ENCODE data around the gene ITM2C.

DNA sequence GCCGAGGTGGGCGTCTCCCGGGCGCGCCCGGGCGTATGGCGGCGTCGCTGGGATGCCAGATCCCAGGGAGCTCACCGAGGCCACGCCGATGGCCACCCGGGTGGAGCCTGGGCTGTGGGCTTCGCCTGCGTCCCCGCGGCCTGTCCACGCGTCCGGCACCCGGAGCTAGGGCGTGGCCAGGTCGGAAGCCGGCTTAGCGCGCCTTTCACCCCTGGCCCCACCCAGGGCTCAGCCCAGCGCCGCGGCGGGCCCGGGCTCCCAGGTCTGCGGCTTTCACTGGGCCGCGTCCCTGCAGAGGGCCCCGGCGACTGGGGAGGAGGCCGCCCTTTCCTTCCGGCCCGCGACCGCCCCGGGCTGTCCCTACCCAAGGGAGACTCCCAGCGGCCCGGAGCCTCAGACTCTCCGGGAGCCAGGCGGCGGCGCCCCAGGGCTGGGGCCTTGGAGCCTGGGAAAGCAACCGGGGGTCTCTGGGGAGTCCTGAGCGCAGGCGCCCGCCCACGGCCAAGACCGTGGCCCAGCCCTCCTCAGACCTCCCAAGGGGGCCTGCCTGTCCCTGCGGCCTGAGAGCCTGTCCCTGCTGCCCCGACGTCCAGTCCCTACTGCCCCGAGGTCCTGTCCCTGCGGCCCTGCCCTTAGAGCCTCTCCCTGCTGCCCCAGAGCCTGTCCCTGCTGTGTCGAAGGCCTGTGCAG, 36.3 kb upstream of the ITM2C start:
- no peak for TF ChIP-seq POLR2A (IDR thresholded peaks at IDR 0.05)
- TF ChIP-seq, protein P1, sequence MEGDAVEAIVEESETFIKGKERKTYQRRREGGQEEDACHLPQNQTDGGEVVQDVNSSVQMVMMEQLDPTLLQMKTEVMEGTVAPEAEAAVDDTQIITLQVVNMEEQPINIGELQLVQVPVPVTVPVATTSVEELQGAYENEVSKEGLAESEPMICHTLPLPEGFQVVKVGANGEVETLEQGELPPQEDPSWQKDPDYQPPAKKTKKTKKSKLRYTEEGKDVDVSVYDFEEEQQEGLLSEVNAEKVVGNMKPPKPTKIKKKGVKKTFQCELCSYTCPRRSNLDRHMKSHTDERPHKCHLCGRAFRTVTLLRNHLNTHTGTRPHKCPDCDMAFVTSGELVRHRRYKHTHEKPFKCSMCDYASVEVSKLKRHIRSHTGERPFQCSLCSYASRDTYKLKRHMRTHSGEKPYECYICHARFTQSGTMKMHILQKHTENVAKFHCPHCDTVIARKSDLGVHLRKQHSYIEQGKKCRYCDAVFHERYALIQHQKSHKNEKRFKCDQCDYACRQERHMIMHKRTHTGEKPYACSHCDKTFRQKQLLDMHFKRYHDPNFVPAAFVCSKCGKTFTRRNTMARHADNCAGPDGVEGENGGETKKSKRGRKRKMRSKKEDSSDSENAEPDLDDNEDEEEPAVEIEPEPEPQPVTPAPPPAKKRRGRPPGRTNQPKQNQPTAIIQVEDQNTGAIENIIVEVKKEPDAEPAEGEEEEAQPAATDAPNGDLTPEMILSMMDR (IDR thresholded peaks at IDR 0.05): no peak
- no peak for TF ChIP-seq EP300 (IDR thresholded peaks at IDR 0.05)

All from ovary (tissue), 3 donors.